GM18951 (cell line): Measurements from ENCODE around the gene BBIP1.

Source experiments
- POLR2A ChIP-seq: IDR thresholded peaks from 4 replicates; pipeline ENCODE4 v1.6.1; 2011; ENCODE audit warnings: mild to moderate bottlenecking; ENCODE audit not compliant: insufficient read length, insufficient read depth; ENCODE audit errors: extremely low read depth
- in situ Hi-C: fragments of 300-500 bp; cut with MboI; formaldehyde crosslinking; loops from one replicate; pipeline ENCODE4 v1.12.0; 2022; ENCODE audit warnings: low sequenced_read_pairs, mixed read lengths, inconsistent platforms; ENCODE audit not compliant: unreplicated experiment

BBIP1 gene

GRCh38 chr10:110918643-110919348, at the start of gene BBIP1:
Gene BBIP1, minus strand, starts transcription at chr10:110919180. Its CDS starts 1,023 bp downstream, at chr10:110918157.
- in situ Hi-C loops: no loop called here
- peak; percentile 79 for TF ChIP-seq POLR2A

- TF ChIP-seq POLR2A: no peak
- in situ Hi-C loops: no loop called here
Observed at GRCh38 chr10:110967645-110968044, 48.7 kb upstream of the BBIP1 start.

- in situ Hi-C loops: no loop called here
- TF ChIP-seq POLR2A: no peak
Observed at GRCh38 chr10:110967009-110967630, 48.1 kb upstream of the BBIP1 start.

- TF ChIP-seq POLR2A: no peak
- in situ Hi-C loops: no loop called here
Observed at GRCh38 chr10:110966146-110966545, 47.2 kb upstream of the BBIP1 start.

GRCh38 chr10:110965216-110965615, 46.2 kb upstream of the BBIP1 start:
- in situ Hi-C loops: no loop called here
- TF ChIP-seq POLR2A: no peak

- TF ChIP-seq POLR2A: no peak
- in situ Hi-C loops: no loop called here
Observed at GRCh38 chr10:110964681-110965080, 45.7 kb upstream of the BBIP1 start.

GRCh38 chr10:110963162-110963561, 44.2 kb upstream of the BBIP1 start:
- no peak for TF ChIP-seq POLR2A
- in situ Hi-C loops: no loop called here

- in situ Hi-C loops: no loop called here
Observed at GRCh38 chr10:110962443-110962842, 43.5 kb upstream of the BBIP1 start.

GRCh38 chr10:110960333-110960712, 41.3 kb upstream of the BBIP1 start:
- no peak for TF ChIP-seq POLR2A

More at GRCh38 chr10:110962443-110962842, 43.5 kb upstream of the BBIP1 start:
- no peak for TF ChIP-seq POLR2A

GRCh38 chr10:110959379-110960332, 40.7 kb upstream of the BBIP1 start:
- TF ChIP-seq POLR2A: no peak
- in situ Hi-C loops: no loop called here

More at GRCh38 chr10:110960333-110960712, 41.3 kb upstream of the BBIP1 start:
- in situ Hi-C loops: no loop called here

GRCh38 chr10:110957606-110958005, 38.6 kb upstream of the BBIP1 start:
- in situ Hi-C loops: no loop called here
- TF ChIP-seq POLR2A: no peak

- in situ Hi-C loops: no loop called here
- TF ChIP-seq POLR2A: no peak
Observed at GRCh38 chr10:110951381-110951780, 32.4 kb upstream of the BBIP1 start.

- TF ChIP-seq POLR2A: no peak
- in situ Hi-C loops: no loop called here
Observed at GRCh38 chr10:110947061-110947595, 28.1 kb upstream of the BBIP1 start.

GRCh38 chr10:110946496-110946895, 27.5 kb upstream of the BBIP1 start:
- in situ Hi-C loops: no loop called here
- no peak for TF ChIP-seq POLR2A
